ENCODE results near the gene MGME1.

The MGME1 gene

GRCh38 chr20:17993546-17993945 lies 24.7 kb downstream of the MGME1 start:
- no peak for DNase-seq

DNA sequence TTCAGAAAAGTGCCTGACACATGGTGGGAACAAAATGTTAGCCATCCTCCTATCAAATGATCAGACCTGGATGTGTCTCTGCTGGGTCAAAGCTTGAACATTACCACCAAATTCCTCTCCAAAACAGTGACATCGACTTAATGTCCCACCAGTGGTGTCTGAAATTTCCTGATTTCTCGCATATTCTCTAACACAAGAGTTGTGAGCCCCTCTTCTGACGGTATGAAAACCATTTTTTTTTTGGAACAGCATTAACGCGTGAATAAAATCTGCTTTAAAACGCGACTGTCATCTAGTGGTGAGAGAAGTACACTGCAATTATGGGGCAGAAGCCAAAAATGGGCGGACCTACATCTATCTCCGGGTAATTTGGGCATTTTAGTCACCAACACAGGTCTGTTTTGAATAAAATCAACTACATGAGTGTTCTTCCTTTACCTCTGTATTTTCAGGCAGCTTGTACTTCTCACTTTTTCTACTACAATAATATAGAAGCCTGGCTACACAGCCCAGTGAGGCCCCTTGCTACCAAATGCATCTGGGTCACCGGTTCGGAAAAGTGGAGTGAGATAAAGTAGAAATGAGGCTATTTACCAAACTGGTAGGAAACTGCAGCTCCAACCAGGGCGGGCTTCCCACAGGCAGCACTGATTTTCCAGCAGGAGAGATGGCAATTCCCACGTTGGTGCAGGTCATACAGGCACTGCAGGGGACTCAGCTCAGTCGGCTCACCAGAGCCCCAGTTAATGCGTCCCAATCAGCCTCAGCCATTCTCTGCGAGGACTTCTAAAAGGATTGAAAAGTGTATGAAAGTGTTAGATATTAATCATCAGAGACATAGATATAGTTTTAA lies 27.4 kb downstream of the MGME1 start:
- DNase-seq, result peak in 1 of 2 experiments; percentile 61

DNA sequence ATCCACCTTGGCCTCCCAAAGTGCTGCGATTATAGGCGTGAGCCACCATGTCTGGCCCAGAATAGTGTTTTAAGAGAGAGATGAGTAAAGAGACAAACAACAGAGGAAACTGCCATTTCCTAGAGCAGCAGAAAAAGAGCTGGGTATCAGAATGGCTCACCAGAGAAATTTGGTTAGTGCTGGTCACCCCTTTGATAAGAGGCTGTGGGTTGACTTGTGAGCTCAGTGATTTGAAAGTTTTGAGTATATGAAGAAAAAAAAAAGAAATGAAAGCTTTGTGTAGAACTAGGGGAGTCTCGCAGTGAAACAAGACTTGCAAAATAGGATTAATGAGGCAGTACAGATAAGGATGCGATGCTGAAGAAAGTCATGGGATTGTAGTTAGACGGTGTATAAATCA lies 29.6 kb downstream of the MGME1 start:
- no peak for DNase-seq

GRCh38 chr20:17999566-17999965 lies 30.7 kb downstream of the MGME1 start:
- no peak for DNase-seq

DNA sequence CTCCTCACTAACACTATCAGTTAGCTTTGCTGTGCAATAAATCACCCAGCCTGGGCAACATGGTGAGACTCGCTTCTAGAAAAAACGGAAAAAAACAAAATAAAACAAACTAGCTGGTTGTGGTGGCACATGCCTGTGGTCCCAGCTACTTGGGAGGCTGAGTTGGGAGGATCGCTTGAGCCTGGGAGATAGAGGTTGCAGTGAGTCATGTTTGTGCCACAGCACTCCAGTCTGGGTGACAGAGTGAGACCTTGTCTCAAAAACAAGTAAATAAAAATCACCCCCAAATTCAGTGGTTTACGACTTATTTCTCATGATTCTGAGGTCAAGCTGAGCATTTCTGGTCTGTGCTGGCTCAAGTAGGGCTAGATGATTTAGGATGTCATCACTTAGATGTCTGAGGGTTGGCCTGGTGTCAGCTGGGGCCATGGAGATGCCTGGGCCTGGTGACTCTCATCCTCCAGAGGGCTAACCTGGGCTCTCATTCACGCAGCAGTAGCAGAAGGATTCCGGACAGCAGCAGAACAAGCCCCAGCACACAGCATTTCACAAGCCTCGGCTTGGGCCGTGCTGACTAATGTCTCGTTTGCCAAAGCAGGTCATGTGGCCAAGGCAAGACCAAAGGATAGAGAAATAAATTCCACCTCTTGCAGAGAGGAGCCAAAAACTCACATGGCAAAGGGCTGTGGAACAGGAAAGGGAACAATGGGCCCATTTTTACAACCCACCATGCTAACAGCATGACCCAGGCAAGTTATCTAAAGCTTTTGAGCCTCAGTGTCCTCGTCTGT lies 32.5 kb downstream of the MGME1 start:
- DNase-seq, result no peak

DNA sequence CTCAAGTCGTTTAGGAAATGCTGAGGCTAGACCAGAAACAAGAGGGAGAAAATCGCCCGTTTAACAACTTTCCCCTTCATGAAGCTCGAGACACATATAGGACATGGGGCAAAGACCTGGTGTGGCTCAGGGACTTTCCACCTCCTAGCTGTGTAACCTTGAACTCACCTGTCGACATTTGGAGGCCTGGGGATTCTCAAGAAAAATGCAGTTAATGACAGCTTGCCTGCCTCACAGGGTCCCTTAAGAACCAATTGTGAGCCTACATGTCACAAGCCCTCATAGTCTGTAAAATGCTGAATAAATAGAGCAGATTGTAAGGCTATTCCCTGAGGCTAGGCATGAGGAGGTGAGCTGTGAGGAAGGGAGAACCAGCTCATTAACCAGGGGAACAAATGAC lies 35.1 kb downstream of the MGME1 start:
- DNase-seq, result no peak

GRCh38 chr20:18004384-18005031 lies 35.7 kb downstream of the MGME1 start:
- no peak for DNase-seq

- no peak for DNase-seq
Observed at GRCh38 chr20:18005170-18005989, 36.6 kb downstream of the MGME1 start.

DNA sequence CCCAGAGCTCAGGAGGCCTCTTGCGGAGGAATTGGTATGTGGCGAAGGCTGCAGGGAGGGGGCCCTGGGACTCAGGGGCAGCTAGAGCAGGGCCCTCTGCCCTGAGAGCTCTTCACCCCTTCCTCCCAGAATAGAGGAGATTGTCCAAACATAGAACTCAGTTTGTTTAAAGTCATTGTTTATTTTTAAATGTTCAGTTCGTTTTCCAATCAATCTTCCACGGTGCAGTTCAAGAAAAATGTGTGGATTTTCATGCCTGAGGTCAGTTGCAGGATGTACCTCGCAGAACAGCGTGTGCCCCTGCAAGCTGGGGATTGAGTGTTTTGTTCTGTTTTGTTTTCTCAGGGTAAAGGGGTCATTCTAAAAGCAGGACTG lies 37.2 kb downstream of the MGME1 start:
- DNase-seq, result no peak

- no peak for DNase-seq
Observed at GRCh38 chr20:18006684-18007083, 37.9 kb downstream of the MGME1 start.

GRCh38 chr20:18007534-18008292 lies 38.9 kb downstream of the MGME1 start:
- DNase-seq, result peak; percentile 59 to 60

DNA sequence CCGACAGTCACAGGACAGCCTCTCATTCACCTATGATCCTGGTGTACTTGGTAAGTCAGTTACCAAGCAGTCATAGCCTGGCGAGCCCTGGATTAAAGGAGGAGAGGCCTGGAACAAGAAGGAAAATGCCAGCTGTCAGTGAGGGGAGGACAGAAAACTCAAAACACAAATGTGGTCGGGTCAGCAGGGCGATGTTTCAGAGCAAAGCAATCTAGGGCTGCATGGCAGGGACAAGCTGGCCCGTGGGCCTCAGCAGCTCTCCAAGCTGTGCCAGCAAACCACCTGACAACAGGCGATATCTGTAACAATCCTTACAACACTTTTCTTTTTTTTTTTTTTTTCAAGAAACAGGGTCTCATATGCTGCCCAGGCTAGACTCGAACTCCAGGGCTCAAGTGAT lies 40.3 kb downstream of the MGME1 start:
- DNase-seq, result no peak

DNA sequence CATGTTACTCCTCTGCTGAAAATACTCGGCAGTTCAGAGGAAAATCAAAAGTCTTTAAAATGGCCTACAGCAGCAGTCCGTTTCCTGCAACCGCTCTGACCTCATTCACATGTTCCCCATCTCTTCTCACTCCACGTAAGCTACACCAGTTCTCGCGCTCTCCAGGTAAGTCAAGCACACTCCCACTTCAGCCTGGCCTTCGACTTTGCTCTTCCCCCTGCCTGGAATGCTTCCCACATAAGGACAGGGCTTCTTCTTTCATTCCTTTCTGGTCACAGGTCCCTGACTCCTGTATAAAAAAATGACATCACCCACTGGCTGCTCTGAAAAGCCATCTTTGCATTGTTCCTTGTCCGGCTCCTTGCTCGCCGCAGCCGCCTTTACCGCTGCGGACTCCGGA lies 42.7 kb downstream of the MGME1 start:
- DNase-seq, result no peak

DNA sequence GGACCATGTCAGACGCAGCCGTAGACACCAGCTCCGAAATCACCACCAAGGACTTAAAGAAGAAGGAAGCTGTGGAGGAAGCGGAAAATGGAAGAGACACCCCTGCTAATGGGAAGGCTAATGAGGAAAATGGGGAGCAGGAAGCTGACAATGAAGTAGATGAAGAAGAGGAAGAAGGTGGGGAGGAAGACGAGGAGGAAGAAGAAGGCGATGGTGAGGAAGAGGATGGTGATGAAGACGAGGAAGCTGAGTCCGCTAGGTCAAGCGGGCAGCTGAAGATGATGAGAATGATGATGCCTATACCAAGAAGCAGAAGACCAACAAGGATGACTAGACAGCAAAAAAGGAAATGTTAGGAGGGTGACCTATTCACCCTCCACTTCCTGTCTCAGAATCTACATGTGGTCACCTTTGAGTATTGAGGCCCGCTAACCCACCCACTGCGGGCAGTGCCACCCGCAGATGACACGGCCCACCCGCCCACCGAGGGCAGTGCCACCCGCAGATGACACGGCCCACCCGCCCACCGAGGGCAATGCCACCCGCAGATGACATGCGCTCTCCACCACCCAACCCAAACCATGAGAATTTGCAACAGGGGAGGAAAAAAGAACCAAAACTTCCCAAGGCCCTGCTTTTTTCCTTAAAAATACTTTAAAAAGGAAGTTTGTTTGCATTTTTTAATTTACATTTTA lies 43.3 kb downstream of the MGME1 start:
- no peak for DNase-seq

DNA sequence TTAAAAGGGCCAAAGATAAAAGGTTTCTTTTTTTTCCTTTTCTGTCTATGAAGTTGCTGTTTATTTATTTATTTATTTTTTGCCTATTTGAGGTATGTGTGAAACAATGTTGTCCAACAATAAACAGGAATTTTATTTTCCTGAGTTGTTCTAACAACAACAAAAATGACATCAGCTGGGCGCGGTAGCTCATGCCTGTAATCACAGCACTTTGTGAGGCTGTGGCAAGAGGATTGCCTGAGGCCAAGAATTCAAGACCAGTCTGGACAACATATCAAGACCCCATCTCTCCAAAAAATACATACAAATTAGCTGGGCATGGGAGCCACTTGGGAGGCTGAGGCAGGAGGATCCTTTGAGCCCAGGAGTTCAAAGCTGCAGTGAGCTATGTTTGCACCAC lies 44.1 kb downstream of the MGME1 start:
- no peak for DNase-seq

DNA sequence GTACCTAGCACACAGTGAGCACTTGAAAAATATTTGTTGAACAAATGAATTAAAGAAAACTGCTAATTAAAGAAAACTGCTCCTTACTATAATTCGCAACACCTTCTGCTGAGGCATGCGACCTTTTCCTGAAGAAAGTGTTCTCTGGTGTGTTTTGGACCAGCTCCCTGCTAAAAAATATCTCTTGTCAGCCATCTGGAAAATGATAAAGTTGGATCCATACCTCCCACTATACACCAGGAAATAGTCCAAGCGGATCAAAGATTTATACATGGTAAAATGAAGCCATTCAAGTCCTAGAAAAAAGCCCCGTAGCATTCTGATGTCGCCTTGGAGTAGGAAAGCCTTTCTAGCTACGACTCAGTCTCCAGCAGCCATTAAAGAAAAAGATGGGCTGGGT lies 45.6 kb downstream of the MGME1 start:
- DNase-seq, result no peak

GRCh38 chr20:18016772-18017171 lies 48.0 kb downstream of the MGME1 start:
- DNase-seq, result no peak

DNA sequence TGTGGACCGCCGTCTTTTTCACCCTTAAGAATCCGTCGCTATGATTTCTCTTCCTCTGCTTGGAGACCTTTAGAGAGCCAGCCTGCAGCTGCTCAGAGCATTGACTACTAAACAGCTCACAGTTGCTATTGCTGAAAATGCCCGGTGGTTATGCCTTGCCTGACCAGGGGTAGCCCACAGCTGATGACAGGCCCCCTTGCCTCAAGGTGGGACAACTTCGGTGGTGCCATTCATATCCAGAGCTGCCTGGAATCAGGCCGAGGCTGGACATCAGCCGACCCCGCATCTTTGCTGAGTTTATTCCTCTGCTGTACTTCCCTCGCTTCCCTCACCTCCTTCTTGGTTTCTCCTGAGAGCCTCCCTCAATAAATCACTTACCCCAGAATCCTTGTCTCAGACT lies 49.3 kb downstream of the MGME1 start:
- DNase-seq, result no peak

GRCh38 chr20:18019068-18019467 lies 50.2 kb downstream of the MGME1 start:
- DNase-seq, result no peak

DNA sequence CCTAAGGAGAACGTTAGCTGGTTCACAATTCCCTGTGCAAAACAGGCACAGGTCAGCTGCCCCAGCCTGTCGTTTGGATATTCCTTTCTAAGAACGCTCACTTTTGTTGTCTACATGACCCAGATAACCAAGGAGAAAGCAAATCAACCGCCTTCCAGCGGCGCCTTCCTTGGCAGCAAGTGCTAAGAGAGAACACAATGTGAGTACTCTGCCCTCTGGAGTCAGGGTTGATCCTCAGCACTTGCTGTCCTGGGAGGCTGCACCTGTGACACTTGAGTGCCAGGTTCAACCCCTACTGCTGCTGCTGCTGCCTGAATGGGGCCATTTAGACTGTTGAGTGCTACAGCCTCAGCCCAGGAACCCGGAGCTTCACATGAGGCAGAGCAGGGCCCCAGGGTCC lies 52.1 kb downstream of the MGME1 start:
- no peak for DNase-seq

- no peak for DNase-seq
Observed at GRCh38 chr20:18024606-18025127, 55.8 kb downstream of the MGME1 start.
